CD8-positive, alpha-beta memory T cell (primary cell): ENCODE data around the gene GAS6. TPM values are rescaled to one million over a fixed set of nuclear protein-coding genes. Genes with fewer than 3 reads are reported as not detected.

Experiments
- CTCF ChIA-PET: fragments of 350-600 bp; sonication (Branson Sonifier 250); formaldehyde crosslinking; loops from one replicate; lab custom pipeline; 2021; ENCODE audit warnings: antibody characterized with exemption; lab: Charles Lee
- POLR2A ChIA-PET: fragments of 350-600 bp; sonication (Branson Sonifier 250); formaldehyde crosslinking; loops from one replicate; lab custom pipeline; 2021; ENCODE audit warnings: antibody characterized with exemption; lab: Charles Lee
- DNase-seq, 5 donors: peaks; one replicate each; pipeline versions ENCODE4 v3.0.0 to v3.0.0-alpha.2; 2020 to 2022; ENCODE audit warnings: mixed read lengths in 1 of 5
- H3K27ac ChIP-seq: one replicate; pipeline ENCODE4 v1.7.0; 2013; ENCODE audit warnings: low read depth, mild to moderate bottlenecking, low read length, moderate library complexity
- H3K27me3 ChIP-seq: 2 replicates; pipeline ENCODE4 v1.7.0; 2013; ENCODE audit warnings: low read length, mild to moderate bottlenecking; ENCODE audit not compliant: insufficient read depth, poor library complexity, severe bottlenecking
- H3K36me3 ChIP-seq: 2 replicates; pipeline ENCODE4 v1.7.0; 2013; ENCODE audit warnings: mild to moderate bottlenecking, low read length, moderate library complexity; ENCODE audit not compliant: insufficient read depth
- H3K4me1 ChIP-seq: 2 replicates; pipeline ENCODE4 v1.7.0; 2013; ENCODE audit warnings: mild to moderate bottlenecking, low read length, moderate library complexity; ENCODE audit not compliant: insufficient read depth
- H3K4me3 ChIP-seq: 2 replicates; pipeline ENCODE4 v1.7.0; 2013; ENCODE audit warnings: mild to moderate bottlenecking, low read length
- H3K9me3 ChIP-seq: 2 replicates; pipeline ENCODE4 v1.7.0; 2013; ENCODE audit warnings: mild to moderate bottlenecking, low read length
- H3K27ac Mint-ChIP-seq, 8 donors: one replicate each; pipeline ENCODE4 v1.8.0; 2020 to 2021; ENCODE audit warnings: mixed read lengths in 8 of 8, mild to moderate bottlenecking in 6 of 8, inconsistent platforms in 3 of 8, moderate library complexity in 3 of 8
- H3K27me3 Mint-ChIP-seq, 2 donors: one replicate each; pipeline ENCODE4 v1.8.0; 2020 to 2021; ENCODE audit warnings: mixed read lengths in 2 of 2, mild to moderate bottlenecking in 1 of 2, moderate library complexity in 1 of 2
- H3K36me3 Mint-ChIP-seq, 3 donors: one replicate each; pipeline ENCODE4 v1.8.0; 2020 to 2021; ENCODE audit warnings: mixed read lengths in 3 of 3, inconsistent platforms in 1 of 3, mild to moderate bottlenecking in 1 of 3
- H3K4me1 Mint-ChIP-seq, 3 donors: one replicate each; pipeline ENCODE4 v1.8.0; 2020 to 2021; ENCODE audit warnings: mixed read lengths in 3 of 3, inconsistent platforms in 1 of 3, mild to moderate bottlenecking in 1 of 3
- H3K4me3 Mint-ChIP-seq, 7 donors: one replicate each; pipeline ENCODE4 v1.8.0; 2020 to 2021; ENCODE audit warnings: mixed read lengths in 7 of 7, mild to moderate bottlenecking in 6 of 7, moderate library complexity in 4 of 7, inconsistent platforms in 2 of 7
- H3K9me3 Mint-ChIP-seq, 5 donors: one replicate each; pipeline ENCODE4 v1.8.0; 2020 to 2022; ENCODE audit warnings: mixed read lengths in 5 of 5, mild to moderate bottlenecking in 3 of 5, moderate library complexity in 2 of 5, inconsistent platforms in 1 of 5
- polyA plus RNA-seq: library from polyadenylated mRNA; unstranded; fragments of 300-500 nt; fragmentation: Illumina TruSeq; gene quantifications from one replicate; pipeline ENCODE4 v1.2.3, GENCODE V29; 2021
- total RNA-seq, 2 experiments: library from RNA; stranded (reverse); gene quantifications; one replicate each; pipeline ENCODE4 v1.2.3, GENCODE V29; 2021

Gene GAS6
- total and polyA plus RNA-seq, 3 experiments from 2014 or later, result 0.42 to 0.50 (median 0.47) TPM

DNA sequence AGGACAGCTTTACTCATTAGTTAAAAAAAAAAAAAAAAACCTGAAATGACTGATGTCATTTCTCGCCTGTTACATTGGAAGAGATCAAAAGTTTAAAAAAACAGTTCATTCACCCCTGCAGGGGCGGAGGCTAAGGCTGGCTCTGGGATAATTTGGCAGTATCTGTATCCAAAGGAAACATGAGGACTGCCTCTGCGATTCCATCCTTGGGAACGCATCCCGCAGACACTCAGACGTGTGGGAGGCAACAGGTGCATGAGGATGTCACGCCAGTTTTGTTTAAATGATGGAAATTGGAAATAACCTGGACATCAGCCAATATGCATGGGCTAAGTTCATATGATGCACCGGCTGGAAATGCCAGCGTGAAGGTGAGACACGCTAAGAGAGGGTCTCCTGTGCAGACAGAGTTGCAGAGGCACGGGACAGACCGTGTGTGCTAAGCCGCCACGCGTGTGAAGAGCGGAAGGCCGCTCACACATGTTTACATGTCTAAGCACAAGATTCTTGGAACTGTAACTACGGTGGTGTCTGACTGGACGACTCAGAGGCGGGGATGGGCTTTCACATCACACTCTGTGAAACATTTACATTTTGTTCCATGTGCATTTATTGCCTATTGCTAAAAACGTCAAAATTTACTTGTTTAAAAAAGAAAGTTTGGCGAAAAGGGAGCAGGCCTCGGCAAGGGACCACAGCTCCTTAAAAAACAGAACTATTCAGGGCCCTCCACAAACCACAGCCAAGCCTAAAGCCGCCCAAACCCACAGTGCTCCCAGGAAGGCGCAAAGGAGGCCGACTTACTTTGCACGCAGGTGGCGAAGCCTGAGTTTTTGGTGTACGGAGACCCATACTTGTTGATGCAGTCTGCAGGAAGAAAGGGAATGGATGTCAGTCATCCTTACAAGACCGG, 17.9 kb downstream of the GAS6 start:
- H3K4me1 ChIP-seq, result peaks cover 42% of the 10 kb centered on the region
- H3K36me3 Mint-ChIP-seq, result no peaks in the 10 kb centered on the region
- peaks cover 0 to 4% (median 3%) of the 10 kb centered on the region in 5 donors for H3K9me3 Mint-ChIP-seq
- peak overlapping the region; percentile 65 to 88 (median 75) for H3K4me3 Mint-ChIP-seq
- no peaks in the 10 kb centered on the region for H3K9me3 ChIP-seq
- H3K27ac ChIP-seq, result no peak overlapping the region
- peaks cover 0 to 1% of the 10 kb centered on the region in 2 donors for H3K27me3 Mint-ChIP-seq
- DNase-seq, result no peak
- CTCF ChIA-PET, result no interaction called here
- H3K27ac Mint-ChIP-seq, result peak overlapping the region; percentile 42 to 81 (median 52)
- H3K4me1 Mint-ChIP-seq, result peaks cover 50 to 65% (median 59%) of the 10 kb centered on the region in 3 donors
- no peaks in the 10 kb centered on the region for H3K27me3 ChIP-seq
- POLR2A ChIA-PET, result no interaction called here
- peak overlapping the region; percentile 29 for H3K4me3 ChIP-seq
- H3K36me3 ChIP-seq, result no peaks in the 10 kb centered on the region

DNA sequence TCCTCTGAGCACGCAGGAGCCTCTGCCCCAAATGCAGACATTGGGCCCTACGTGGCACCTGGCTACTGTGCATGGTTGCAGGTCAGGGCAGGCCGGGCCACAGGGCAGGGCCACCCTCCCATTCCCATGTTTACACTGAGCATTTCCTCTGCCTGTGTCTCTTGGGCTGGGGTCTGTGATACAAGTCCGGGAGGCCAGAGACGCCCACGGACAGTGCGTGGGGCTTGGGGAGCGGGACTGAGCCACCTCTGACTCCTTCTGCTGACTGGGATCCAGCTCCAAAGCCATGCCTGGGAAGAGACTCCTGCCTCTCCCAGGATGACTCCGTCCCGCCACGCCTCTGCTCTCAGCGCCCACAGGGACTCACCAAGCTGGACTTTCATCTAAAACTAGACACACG, 18.8 kb downstream of the GAS6 start:
- POLR2A ChIA-PET, result no interaction called here
- Mint-ChIP-seq H3K27me3 (peaks cover 0 to 1% of the 10 kb centered on the region in 2 donors), H3K9me3 (peaks cover 0 to 4% (median 3%) of the 10 kb centered on the region in 5 donors), H3K4me1 (peaks cover 50 to 66% (median 59%) of the 10 kb centered on the region in 3 donors), H3K4me3 (peak overlapping the region in 2 of 7 donors; percentile 71 to 75), H3K27ac (no peak overlapping the region), H3K36me3 (no peaks in the 10 kb centered on the region)
- Histone ChIP-seq H3K27me3 (no peaks in the 10 kb centered on the region), H3K36me3 (no peaks in the 10 kb centered on the region), H3K4me3 (no peak overlapping the region), H3K4me1 (peaks cover 51% of the 10 kb centered on the region), H3K9me3 (no peaks in the 10 kb centered on the region), H3K27ac (no peak overlapping the region)
- CTCF ChIA-PET, result no interaction called here
- no peak for DNase-seq

DNA sequence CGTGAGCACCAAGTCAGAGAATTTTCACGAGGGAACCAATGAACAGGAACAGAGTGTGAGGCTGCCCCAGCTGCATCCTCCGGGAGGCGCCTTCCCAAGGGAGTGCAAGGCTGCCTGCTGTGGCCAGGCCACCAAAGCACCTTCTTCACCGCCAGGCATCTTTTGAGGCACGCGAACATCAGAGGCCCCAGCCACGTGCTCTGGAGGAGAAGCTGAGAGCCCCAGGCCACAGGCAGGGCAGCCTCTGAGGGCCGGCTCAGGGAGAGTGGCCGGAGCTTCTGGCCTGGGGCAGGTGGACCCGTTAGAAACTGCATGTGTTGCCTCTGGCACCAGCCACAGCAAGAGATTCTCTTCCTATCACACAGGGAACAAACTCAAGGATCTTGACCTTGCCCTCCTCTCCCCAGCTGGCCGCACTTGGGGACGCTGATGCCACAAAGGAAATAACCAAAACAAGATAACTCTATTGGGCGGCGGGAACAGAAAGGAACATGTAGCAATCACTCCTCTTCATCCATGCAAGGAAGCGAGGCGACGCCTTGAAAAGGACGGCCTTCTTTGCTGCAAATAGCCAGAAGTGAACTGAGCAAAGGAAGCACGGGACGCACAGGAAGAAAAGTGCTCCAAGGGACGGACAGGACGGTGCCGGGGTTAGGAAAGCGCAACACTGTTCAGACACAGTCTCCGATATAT, 19.9 kb downstream of the GAS6 start:
- peaks cover 51% of the 10 kb centered on the region for H3K4me1 ChIP-seq
- H3K27ac Mint-ChIP-seq, result peak overlapping the region in 2 of 8 donors; percentile 28 to 47
- POLR2A ChIA-PET, result no interaction called here

DNA sequence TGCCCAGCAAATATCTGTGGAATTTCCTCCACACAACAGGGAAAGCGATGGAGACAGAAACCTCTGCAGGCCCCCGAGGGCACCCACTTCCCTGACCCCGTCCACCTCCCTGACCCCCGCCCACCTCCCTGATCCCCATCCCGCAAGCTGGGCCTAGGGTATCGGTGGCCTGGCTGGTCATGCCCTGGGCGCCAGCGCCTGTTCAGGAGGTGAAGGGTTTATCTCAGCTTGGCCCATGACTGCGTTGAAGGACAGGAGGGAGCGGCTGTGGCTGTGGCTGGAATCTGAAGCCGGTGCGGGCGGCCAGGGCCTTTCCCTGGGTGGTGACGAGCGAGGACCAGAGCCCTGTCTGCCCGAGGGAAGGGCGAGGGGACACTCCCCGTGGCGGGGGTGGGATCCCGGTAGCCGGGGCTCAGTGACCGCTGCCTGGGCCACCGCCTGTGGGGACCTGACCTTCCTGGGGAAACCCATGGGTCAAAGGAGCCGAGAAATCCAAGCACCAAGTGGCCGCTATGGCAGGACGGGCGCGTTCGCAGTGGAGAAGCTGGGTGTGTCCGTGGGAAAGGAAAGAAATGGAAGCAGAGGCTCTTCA, 20.7 kb downstream of the GAS6 start:
- Mint-ChIP-seq H3K27ac (no peak overlapping the region), H3K36me3 (no peaks in the 10 kb centered on the region), H3K4me1 (peaks cover 50 to 66% (median 59%) of the 10 kb centered on the region in 3 donors), H3K27me3 (peaks cover 0 to 1% of the 10 kb centered on the region in 2 donors), H3K9me3 (peaks cover 0 to 4% (median 3%) of the 10 kb centered on the region in 5 donors), H3K4me3 (no peak overlapping the region)
- H3K27me3 ChIP-seq, result no peaks in the 10 kb centered on the region
- H3K27ac ChIP-seq, result no peak overlapping the region
- ChIA-PET POLR2A (no interaction called here), CTCF (no interaction called here)
- no peaks in the 10 kb centered on the region for H3K36me3 ChIP-seq
- peaks cover 51% of the 10 kb centered on the region for H3K4me1 ChIP-seq
- no peak overlapping the region for H3K4me3 ChIP-seq
- no peak for DNase-seq
- no peaks in the 10 kb centered on the region for H3K9me3 ChIP-seq

More for the DNA sequence above, 19.9 kb downstream of the GAS6 start:
- H3K36me3 Mint-ChIP-seq, result no peaks in the 10 kb centered on the region
- no peak overlapping the region for H3K27ac ChIP-seq
- CTCF ChIA-PET, result no interaction called here
- peak overlapping the region in 3 of 7 donors; percentile 1 to 38 (median 26) for H3K4me3 Mint-ChIP-seq
- peaks cover 50 to 66% (median 59%) of the 10 kb centered on the region in 3 donors for H3K4me1 Mint-ChIP-seq
- no peaks in the 10 kb centered on the region for H3K36me3 ChIP-seq
- H3K4me3 ChIP-seq, result no peak overlapping the region
- no peak for DNase-seq
- H3K27me3 ChIP-seq, result no peaks in the 10 kb centered on the region
- H3K27me3 Mint-ChIP-seq, result peaks cover 0 to 1% of the 10 kb centered on the region in 2 donors
- H3K9me3 Mint-ChIP-seq, result peaks cover 0 to 4% (median 3%) of the 10 kb centered on the region in 5 donors
- no peaks in the 10 kb centered on the region for H3K9me3 ChIP-seq

DNA sequence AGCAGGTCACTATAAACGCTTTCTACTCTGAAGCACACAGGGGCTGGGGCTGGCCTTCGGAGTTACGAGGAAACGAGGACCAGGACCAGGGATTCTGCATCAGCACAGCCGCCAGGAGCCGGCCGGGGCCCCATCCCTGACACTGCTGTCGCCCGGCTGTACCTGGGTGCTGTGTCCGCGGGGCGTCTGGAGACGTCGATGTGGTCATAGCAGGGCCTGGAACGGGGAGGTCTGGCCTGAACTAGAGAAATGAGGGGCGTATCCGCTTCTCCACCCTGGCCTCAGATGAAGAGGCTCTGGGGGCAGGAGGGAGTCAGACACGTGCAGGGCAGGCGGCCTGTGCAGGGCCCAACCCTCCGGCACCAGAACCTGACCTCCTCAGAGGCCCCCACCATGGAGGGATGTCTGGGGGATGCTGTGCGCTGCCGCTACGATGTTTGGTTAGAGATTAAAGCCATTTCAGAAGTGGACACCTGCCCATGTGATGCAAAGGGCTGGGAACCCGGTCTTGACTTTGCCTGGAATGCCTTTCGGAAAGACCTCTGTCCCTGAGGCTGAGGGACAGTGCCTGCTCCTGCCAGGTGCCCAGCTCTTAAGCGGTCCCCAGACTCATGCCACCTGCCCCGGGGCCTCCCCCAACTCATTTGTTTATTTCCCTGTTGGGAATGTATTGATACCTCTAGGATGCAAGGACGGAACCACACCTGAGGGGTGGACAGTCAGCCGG, 21.4 kb downstream of the GAS6 start:
- ChIA-PET CTCF (no interaction called here), POLR2A (no interaction called here)
- Mint-ChIP-seq H3K27ac (peak overlapping the region in 5 of 8 donors; percentile 2 to 88 (median 64)), H3K4me3 (peak overlapping the region in 1 of 7 donors; percentile 58), H3K4me1 (peaks cover 48 to 60% (median 58%) of the 10 kb centered on the region in 3 donors), H3K9me3 (peaks cover 0 to 4% (median 3%) of the 10 kb centered on the region in 5 donors), H3K27me3 (peaks cover 0 to 1% of the 10 kb centered on the region in 2 donors), H3K36me3 (no peaks in the 10 kb centered on the region)
- no peak overlapping the region for H3K27ac ChIP-seq
- no peak for DNase-seq
- no peaks in the 10 kb centered on the region for H3K9me3 ChIP-seq
- no peaks in the 10 kb centered on the region for H3K27me3 ChIP-seq
- H3K4me3 ChIP-seq, result no peak overlapping the region
- H3K36me3 ChIP-seq, result no peaks in the 10 kb centered on the region
- peaks cover 51% of the 10 kb centered on the region for H3K4me1 ChIP-seq

DNA sequence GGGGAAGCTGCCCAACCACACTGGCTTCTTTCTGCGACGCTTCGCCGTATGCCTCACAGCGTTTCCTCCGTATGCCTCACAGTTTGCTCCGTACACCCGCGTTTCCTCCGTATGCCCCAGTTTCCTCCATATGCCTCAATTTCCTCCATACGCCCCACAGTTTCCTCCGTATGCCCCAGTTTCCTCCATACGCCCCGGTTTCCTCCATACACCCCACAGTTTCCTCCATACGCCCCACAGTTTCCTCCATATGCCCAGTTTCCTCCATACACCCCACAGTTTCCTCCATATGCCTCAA, 22.6 kb downstream of the GAS6 start:
- H3K36me3 ChIP-seq, result no peaks in the 10 kb centered on the region
- H3K4me3 Mint-ChIP-seq, result peak overlapping the region in 1 of 7 donors; percentile 60
- peaks cover 0 to 4% (median 3%) of the 10 kb centered on the region in 5 donors for H3K9me3 Mint-ChIP-seq
- H3K27ac Mint-ChIP-seq, result peak overlapping the region in 5 of 8 donors; percentile 4 to 94 (median 24)
- H3K36me3 Mint-ChIP-seq, result peaks cover 0 to 1% (median 0%) of the 10 kb centered on the region in 3 donors
- peaks cover 0 to 4% of the 10 kb centered on the region in 2 donors for H3K27me3 Mint-ChIP-seq
- no peaks in the 10 kb centered on the region for H3K27me3 ChIP-seq
- H3K9me3 ChIP-seq, result no peaks in the 10 kb centered on the region
- H3K4me3 ChIP-seq, result no peak overlapping the region
- peaks cover 43% of the 10 kb centered on the region for H3K4me1 ChIP-seq
- CTCF ChIA-PET, result no interaction called here
- peak in 1 of 5 donors; percentile 43 for DNase-seq
- H3K27ac ChIP-seq, result no peak overlapping the region
- POLR2A ChIA-PET, result no interaction called here
- H3K4me1 Mint-ChIP-seq, result peaks cover 37 to 48% (median 46%) of the 10 kb centered on the region in 3 donors

DNA sequence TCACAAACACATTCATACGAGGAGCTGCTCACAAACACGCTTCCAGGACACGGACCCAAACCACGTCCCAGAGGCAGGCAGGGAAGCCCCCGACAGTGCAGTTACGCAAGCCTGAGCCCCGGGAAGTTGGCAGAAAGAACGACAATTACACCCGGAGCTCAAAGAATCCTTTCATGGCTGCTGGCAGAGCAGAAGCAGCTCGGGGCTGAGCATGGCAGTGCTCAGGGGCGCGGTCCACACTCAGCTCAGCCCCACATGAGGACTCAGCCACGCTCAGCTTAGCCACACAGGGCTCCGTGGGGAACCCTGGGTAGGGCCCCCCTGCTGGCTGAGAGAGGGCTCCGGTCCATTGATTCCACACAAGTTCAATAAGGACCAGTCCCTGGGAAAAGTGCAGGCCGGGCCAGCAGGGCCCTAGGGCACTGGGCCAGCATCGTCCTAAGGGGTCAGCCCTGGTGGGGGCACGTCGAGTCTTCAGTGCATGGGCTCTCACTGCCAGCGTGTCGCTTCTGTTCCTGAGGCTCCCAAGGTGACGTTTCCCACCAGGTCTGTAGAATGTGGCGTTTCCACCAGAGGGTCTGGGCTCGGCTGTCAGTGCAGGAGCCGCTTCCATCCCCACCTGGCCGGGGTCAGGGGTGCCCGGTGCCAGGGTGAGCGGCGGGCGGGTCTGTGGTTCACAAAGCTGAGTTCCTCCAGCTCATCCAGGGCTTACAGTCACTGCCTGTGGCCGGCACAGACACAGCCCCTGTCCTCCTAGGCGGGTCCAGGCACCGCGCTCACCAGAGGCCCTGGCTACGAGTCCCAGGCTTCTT, 23.1 kb downstream of the GAS6 start:
- Histone ChIP-seq H3K27ac (no peak overlapping the region), H3K36me3 (no peaks in the 10 kb centered on the region), H3K4me3 (no peak overlapping the region), H3K4me1 (peaks cover 37% of the 10 kb centered on the region), H3K9me3 (no peaks in the 10 kb centered on the region), H3K27me3 (no peaks in the 10 kb centered on the region)
- peaks cover 31 to 43% (median 41%) of the 10 kb centered on the region in 3 donors for H3K4me1 Mint-ChIP-seq
- ChIA-PET CTCF (no interaction called here), POLR2A (no interaction called here)
- H3K27ac Mint-ChIP-seq, result peak overlapping the region in 4 of 8 donors; percentile 4 to 94 (median 49)
- peaks cover 0 to 4% of the 10 kb centered on the region in 2 donors for H3K27me3 Mint-ChIP-seq
- H3K36me3 Mint-ChIP-seq, result peaks cover 0 to 1% (median 0%) of the 10 kb centered on the region in 3 donors
- H3K9me3 Mint-ChIP-seq, result peaks cover 0 to 4% (median 3%) of the 10 kb centered on the region in 5 donors
- DNase-seq, result no peak
- peak overlapping the region in 1 of 7 donors; percentile 60 for H3K4me3 Mint-ChIP-seq
